GM12872 (cell line): Measurements from ENCODE around the gene CREG1.

Source experiments
- TF ChIP-seq, protein P1 (sequence below): IDR thresholded peaks from 3 replicates; pipeline ENCODE4 v1.5.1; 2011; ENCODE audit warnings: low read depth, mild to moderate bottlenecking, low read length, moderate library complexity; ENCODE audit not compliant: insufficient read depth

Gene CREG1

DNA sequence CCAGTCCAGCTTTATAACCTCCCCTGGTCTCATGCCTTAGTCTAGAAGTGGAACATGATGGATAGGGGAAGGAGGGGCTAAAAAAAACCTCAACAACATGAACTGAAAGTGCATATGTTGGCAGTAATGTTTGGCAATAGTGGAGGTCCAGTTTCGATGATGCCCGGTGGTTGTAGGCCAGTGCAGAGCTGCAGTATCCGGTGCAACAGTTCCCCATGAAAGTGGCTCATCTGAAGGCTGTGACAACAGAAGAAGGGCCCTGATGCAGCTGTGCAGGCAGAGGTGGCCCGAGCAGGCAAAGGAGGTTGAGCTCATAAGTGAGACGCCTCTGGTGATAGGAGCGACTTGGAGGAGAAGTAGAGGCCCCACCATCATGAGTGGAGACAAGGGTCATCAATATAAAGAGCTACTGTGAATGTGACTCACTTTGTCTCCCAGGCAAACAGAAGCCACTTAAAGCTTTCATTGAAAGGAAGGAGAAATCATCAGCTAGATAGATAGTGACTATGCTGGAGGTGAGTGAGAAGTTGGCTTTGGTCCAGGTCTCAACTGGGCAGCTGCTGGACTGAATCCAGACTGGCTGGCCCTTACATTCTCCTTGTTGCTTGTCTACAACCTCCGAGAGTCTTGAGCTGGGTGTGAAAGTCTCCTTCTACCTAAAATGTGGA lies 10.2 kb upstream of the CREG1 start:
- TF ChIP-seq, protein P1, sequence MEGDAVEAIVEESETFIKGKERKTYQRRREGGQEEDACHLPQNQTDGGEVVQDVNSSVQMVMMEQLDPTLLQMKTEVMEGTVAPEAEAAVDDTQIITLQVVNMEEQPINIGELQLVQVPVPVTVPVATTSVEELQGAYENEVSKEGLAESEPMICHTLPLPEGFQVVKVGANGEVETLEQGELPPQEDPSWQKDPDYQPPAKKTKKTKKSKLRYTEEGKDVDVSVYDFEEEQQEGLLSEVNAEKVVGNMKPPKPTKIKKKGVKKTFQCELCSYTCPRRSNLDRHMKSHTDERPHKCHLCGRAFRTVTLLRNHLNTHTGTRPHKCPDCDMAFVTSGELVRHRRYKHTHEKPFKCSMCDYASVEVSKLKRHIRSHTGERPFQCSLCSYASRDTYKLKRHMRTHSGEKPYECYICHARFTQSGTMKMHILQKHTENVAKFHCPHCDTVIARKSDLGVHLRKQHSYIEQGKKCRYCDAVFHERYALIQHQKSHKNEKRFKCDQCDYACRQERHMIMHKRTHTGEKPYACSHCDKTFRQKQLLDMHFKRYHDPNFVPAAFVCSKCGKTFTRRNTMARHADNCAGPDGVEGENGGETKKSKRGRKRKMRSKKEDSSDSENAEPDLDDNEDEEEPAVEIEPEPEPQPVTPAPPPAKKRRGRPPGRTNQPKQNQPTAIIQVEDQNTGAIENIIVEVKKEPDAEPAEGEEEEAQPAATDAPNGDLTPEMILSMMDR: no peak

DNA sequence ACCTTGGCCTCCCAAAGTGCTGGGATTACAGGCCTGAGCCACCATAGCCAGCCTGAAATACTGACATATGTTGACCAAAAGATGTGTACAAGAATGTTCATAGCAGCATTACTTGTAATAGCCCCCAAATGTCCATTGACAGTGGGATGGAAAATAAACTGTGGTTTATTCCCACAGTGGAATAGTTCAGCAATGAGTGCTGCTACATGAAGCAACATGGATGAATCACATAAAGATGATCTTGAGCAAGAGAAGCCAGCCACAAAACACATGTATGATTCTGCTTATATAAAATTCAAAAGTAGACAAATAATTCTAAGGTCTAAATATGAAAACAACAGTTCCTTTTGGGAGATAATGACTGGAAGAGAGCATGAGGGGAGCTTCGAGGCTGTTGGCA lies 9.1 kb upstream of the CREG1 start:
- TF ChIP-seq, protein P1: no peak

DNA sequence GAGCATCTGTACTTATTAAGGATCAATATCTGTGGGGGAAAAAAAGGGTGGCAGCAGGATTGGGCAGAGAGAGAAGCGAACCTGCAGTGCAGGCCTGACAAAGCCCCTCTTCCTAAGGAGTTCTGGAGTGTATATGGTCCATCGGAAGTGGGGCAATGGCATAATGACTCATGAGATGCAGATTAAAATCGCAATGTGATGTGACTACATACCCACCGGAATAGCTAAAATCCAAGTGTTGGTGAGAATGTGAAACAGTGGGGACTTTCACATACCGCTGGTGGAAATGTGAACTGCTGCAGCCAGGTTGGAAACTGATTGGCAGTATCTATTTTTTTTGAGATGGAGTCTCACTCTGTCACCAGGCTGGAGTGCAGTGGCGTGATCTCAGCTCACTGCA lies 8.2 kb upstream of the CREG1 start:
- TF ChIP-seq, protein P1: no peak

DNA sequence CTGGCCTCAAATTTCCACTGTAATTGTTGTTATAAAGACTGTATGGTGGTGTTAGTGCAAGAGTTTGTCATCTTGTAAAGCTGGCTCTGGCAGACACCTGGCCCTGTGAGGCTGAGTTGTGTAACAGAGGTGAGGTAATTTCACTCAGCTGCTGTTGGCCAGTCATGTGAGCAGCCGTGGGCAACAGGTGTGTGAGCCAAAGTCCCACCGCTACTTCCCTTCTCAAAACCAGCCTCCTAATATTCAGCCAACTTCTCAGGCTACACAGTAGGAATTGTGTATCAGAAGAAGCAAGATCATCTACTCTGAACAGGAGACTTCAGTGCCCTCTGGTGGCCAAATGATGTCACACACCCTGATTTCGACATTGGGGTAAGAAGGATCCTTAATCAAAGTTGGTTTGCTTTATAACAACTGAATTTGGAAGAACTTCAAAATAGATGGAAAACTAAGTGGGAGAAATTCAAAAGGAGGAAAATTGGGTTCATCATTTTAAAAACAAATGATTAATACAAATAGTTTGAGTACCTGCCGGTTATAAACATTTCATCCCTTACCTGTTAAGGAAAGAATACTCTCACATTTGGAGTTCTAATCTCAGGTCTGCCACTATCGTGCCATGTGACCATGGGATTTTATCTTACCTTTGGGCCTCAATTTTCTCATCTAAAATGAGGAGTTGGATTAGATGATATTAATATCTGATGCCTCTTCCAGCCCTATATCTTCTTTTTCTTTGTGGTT lies 2.6 kb upstream of the CREG1 start:
- TF ChIP-seq, protein P1: peak; percentile 89

DNA sequence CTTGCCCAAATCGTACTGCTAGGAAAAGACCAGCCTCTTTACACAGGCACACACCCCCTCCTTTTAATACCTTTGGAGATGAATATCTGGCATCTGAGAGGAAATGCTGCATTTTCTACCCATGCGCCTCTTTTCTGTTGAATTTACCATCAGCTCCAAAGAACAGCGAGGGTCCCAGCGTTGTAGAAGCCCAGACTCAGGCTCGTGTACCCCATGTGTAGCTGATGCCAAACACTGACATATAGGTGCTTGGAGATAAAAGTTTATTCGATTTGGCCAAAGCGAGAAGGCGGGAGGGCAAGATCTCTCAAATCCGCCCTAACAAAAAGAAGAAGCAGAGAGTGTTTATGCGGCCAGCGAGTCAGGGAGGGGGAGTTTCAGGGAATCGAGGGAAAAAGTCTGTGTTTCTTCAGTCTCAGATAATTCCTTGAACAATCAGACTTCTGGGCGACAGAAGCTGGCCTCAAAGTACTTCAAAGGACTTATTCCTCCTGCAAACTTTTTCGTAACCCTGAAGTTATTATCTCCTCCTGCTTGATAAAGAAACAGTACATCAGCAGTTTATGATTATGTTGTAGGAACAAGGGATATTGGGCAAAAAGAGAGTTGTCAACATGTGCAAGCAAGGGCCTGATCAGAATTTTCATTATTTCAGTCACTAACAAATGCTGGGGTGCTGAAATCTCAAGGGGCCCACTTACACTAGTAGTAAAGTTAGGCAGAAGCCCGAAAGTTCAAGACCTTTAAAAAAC lies 642 bp upstream of the CREG1 start:
- TF ChIP-seq, protein P1: no peak

DNA sequence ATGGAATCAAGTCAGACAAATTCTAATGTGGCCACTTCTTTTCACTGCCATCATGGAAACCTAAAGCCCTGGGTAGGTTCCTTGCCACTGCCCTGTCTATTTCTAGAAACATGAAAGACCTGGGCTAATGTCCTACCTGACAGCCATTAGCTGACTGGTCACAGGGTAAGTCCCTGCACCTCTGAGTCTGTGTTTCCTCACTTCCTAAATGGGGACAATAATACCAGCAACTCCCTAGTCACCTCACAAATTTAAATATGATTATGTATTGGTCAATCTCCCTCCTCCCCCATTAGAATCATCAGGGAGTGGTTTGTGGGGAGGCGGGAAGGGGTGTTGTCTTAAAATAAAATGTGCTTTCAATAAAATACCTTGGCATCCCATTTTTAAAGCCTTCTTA lies 2.2 kb downstream of the CREG1 start:
- TF ChIP-seq, protein P1: no peak
